GM23338 (cell line): ENCODE results near the gene TBK1. TPM values are rescaled to one million over a fixed set of nuclear protein-coding genes. Genes with fewer than 3 reads are reported as not detected.

Experiments
- ATAC-seq: fragments of 200-7000 bp; cut with Tn5 transposase; 3 replicates; pipeline ENCODE4 v1.9.1; 2020
- DNase-seq: peaks from one replicate; pipeline ENCODE4 v3.0.0-alpha.2; 2015; ENCODE audit warnings: low spot score
- H2AFZ ChIP-seq: fragments of 200-600 bp; sonication (generic); 2 replicates; pipeline ENCODE4 v1.8.0; 2016; ENCODE audit warnings: antibody characterized with exemption, mild to moderate bottlenecking, moderate library complexity
- H3F3A ChIP-seq: fragments of 200-600 bp; sonication (generic); replicated peaks from 2 replicates; pipeline ENCODE4 v1.8.0; 2017; ENCODE audit warnings: antibody characterized with exemption, mixed run types, low read depth
- H3K27ac ChIP-seq: fragments of 200-600 bp; sonication (generic); 2 replicates; pipeline ENCODE4 v1.6.1; 2016; ENCODE audit warnings: low read depth
- H3K27me3 ChIP-seq: fragments of 200-600 bp; sonication (generic); 2 replicates; pipeline ENCODE4 v1.8.0; 2016; ENCODE audit warnings: mild to moderate bottlenecking, mixed run types, moderate library complexity; ENCODE audit not compliant: insufficient read depth
- H3K36me3 ChIP-seq: fragments of 200-600 bp; sonication (generic); 2 replicates; pipeline ENCODE4 v1.8.0; 2016; ENCODE audit warnings: mild to moderate bottlenecking; ENCODE audit not compliant: insufficient read depth
- H3K4me1 ChIP-seq: fragments of 200-600 bp; sonication (generic); 2 replicates; pipeline ENCODE4 v1.8.0; 2016; ENCODE audit warnings: mild to moderate bottlenecking, moderate library complexity; ENCODE audit not compliant: insufficient read depth
- H3K4me2 ChIP-seq: fragments of 200-600 bp; sonication (generic); 2 replicates; pipeline ENCODE4 v1.7.1; 2017; ENCODE audit warnings: mixed run types
- H3K4me3 ChIP-seq: fragments of 200-600 bp; sonication (generic); 2 replicates; pipeline ENCODE4 v1.6.1; 2016; ENCODE audit warnings: mixed run types
- H3K79me2 ChIP-seq: fragments of 200-600 bp; sonication (generic); replicated peaks from 2 replicates; pipeline ENCODE4 v1.8.0; 2017; ENCODE audit warnings: mild to moderate bottlenecking; ENCODE audit not compliant: insufficient read depth
- H3K9me2 ChIP-seq: fragments of 200-600 bp; sonication (generic); 2 replicates; pipeline ENCODE4 v1.8.0; 2017; ENCODE audit not compliant: insufficient read depth
- H4K20me1 ChIP-seq: fragments of 200-600 bp; sonication (generic); replicated peaks from 2 replicates; pipeline ENCODE4 v1.8.0; 2017; ENCODE audit warnings: mild to moderate bottlenecking; ENCODE audit not compliant: insufficient read depth
- H3K27ac Mint-ChIP-seq: 2 replicates; pipeline ENCODE4 v1.8.0; 2020; ENCODE audit warnings: inconsistent platforms, mild to moderate bottlenecking, moderate library complexity, mixed read lengths
- H3K27me3 Mint-ChIP-seq: 3 replicates; pipeline ENCODE4 v1.8.0; 2022; ENCODE audit warnings: low read depth, mild to moderate bottlenecking, moderate library complexity, mixed read lengths, inconsistent platforms; ENCODE audit not compliant: insufficient read depth, poor library complexity
- H3K36me3 Mint-ChIP-seq: 3 replicates; pipeline ENCODE4 v1.8.0; 2021; ENCODE audit warnings: low read depth, mild to moderate bottlenecking, inconsistent platforms, moderate library complexity, mixed read lengths
- H3K4me1 Mint-ChIP-seq: 3 replicates; pipeline ENCODE4 v1.8.0; 2020; ENCODE audit warnings: mild to moderate bottlenecking, inconsistent platforms, mixed read lengths
- H3K4me3 Mint-ChIP-seq: 3 replicates; pipeline ENCODE4 v1.8.0; 2021; ENCODE audit warnings: moderate library complexity, mild to moderate bottlenecking, inconsistent platforms, mixed read lengths
- H3K9me3 Mint-ChIP-seq: 3 replicates; pipeline ENCODE4 v1.8.0; 2020; ENCODE audit warnings: moderate library complexity, mild to moderate bottlenecking, inconsistent platforms, mixed read lengths
- CREB1 ChIP-seq: fragments of 250-450 bp; sonication (Bioruptor Pico); IDR thresholded peaks from 2 replicates; pipeline ENCODE4 v1.5.0; 2020; ENCODE audit warnings: low read depth, mild to moderate bottlenecking, moderate library complexity
- EZH2 ChIP-seq: fragments of 200-600 bp; sonication (generic); IDR thresholded peaks from one replicate; pipeline ENCODE4 v1.8.0; 2017; ENCODE audit warnings: antibody characterized with exemption, mild to moderate bottlenecking, low read depth; ENCODE audit not compliant: unreplicated experiment
- EZH2phosphoT487 ChIP-seq: fragments of 200-600 bp; sonication (generic); IDR thresholded peaks from one replicate; pipeline ENCODE4 v1.8.1; 2018; ENCODE audit warnings: antibody characterized with exemption; ENCODE audit not compliant: unreplicated experiment
- NANOG ChIP-seq: IDR thresholded peaks from 2 replicates; pipeline ENCODE4 v1.6.1; 2016; ENCODE audit warnings: antibody characterized with exemption, borderline replicate concordance
- POLR2AphosphoS5 ChIP-seq: IDR thresholded peaks from 2 replicates; pipeline ENCODE4 v1.6.1; 2016; ENCODE audit warnings: antibody characterized with exemption, low read depth
- STAT1 ChIP-seq: IDR thresholded peaks from one replicate; pipeline ENCODE4 v1.6.1; 2016; ENCODE audit warnings: antibody characterized with exemption; ENCODE audit not compliant: unreplicated experiment
- ZNF114 ChIP-seq: fragments of 250-450 bp; sonication (Bioruptor Pico); IDR thresholded peaks from 2 replicates; pipeline ENCODE4 v1.5.0; 2020; ENCODE audit warnings: mild to moderate bottlenecking, moderate library complexity
- ZNF331 ChIP-seq: fragments of 250-450 bp; sonication (Bioruptor Pico); IDR thresholded peaks from 2 replicates; pipeline ENCODE4 v1.5.0; 2020; ENCODE audit warnings: low read depth, mild to moderate bottlenecking, moderate library complexity
- polyA plus RNA-seq: library from polyadenylated mRNA; unstranded; fragments of >200 nt; fragmentation: Nextera tagmentation; extraction: Ambion mirVana; gene quantifications from 2 replicates; pipeline ENCODE4 v1.2.1, GENCODE V29; 2016
- total RNA-seq: library from RNA; depleted of rRNA; stranded (reverse); fragments of >200 nt; shearing (Covaris generic); gene quantifications from 2 replicates; pipeline ENCODE4 v1.2.3, GENCODE V29; 2014
- TF ChIP-seq, protein P1 (sequence below): fragments of 250-450 bp; sonication (Bioruptor Pico); IDR thresholded peaks from 2 replicates; pipeline ENCODE4 v1.5.0; 2020; ENCODE audit warnings: mild to moderate bottlenecking, moderate library complexity
- TF ChIP-seq, protein P2 (sequence below): IDR thresholded peaks from one replicate; pipeline ENCODE4 v1.6.1; 2018; ENCODE audit warnings: antibody characterized with exemption; ENCODE audit not compliant: unreplicated experiment
- TF ChIP-seq, protein P3 (sequence below): IDR thresholded peaks from 2 replicates; pipeline ENCODE4 v1.6.1; 2016; ENCODE audit warnings: antibody characterized with exemption

Gene TBK1
- total and polyA plus RNA-seq, 2 experiments from 2014 or later = 21.7 to 29.9 TPM

DNA sequence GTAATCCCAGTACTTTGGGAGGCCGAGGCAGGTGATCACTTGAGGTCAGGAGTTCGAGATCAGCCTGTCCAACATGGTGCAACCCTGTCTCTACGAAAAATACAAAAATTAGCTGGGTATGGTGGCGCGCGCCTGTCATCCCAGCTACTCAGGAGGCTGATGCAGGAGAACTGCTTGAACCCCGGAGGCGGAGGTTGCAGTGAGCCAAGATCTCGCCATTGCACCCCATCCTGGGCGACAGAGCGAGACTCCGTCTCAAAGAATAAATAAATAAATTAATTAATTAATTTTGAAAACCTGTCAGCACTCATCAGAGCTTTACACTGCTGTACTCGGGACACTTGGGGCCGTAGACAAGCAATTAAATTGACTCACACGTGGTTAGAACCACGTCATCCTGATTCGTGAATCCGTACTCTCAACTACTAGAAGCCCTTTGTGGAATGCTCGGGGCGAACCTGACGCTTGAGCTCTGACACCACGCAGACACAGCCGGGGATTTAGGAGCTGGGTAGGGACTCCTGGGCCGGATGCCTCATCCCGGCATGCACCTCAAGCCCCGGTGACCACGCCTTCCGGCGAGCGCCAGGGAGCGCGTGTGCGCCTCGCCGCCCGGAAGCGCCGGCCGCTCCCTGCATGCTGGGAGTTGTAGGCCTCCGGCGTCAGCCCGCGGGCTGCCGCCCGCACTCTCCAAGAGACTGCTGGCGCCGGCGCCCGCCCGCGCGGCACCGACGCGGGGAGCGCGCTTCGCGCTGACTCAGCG is 48.0 kb upstream of the TBK1 start, which contains the start of gene XPOT:
XPOT (plus strand) TSS at position 686 of the 763 bp plus-strand sequence. CDS start 5,644 bp downstream, outside the sequence.
- 0 out of 2 replicates have a peak, but pooled peaks cover 4% of the 10 kb centered on the region for H3K9me2 ChIP-seq
- peak within 1 kb of the TSS; percentile 97 for H3K4me3 Mint-ChIP-seq
- no peaks in the 10 kb centered on the region for H3K27me3 ChIP-seq
- peaks cover 30% of the 10 kb centered on the region for H3K4me1 Mint-ChIP-seq
- H3K4me2 ChIP-seq = peak within 1 kb of the TSS; percentile 92
- H3K4me3 ChIP-seq = peak within 1 kb of the TSS; percentile 90
- H3K27ac Mint-ChIP-seq = peak within 1 kb of the TSS; percentile 100
- H3K9me3 Mint-ChIP-seq = no peaks in the 10 kb centered on the region; the same call in 2 of the 3 replicates
- H3K36me3 ChIP-seq = no peaks in the 10 kb centered on the region
- H3K4me1 ChIP-seq = peaks cover 20% of the 10 kb centered on the region; the same call in 1 of the 2 replicates
- peaks cover 42% of the 10 kb centered on the region for H3K79me2 ChIP-seq
- peaks cover 25% of the 10 kb centered on the region for H4K20me1 ChIP-seq
- H3K27ac ChIP-seq = peak within 1 kb of the TSS; percentile 99
- peak; percentile 97 for DNase-seq
- ATAC-seq = peak; percentile 90
- peaks cover 30% of the 10 kb centered on the region for H3K36me3 Mint-ChIP-seq
- no peaks in the 10 kb centered on the region; the same call in 1 of the 2 replicates for H3F3A ChIP-seq
- H3K27me3 Mint-ChIP-seq = peaks cover 25% of the 10 kb centered on the region
- TF ChIP-seq EZH2phosphoT487 (no peak), NANOG (no peak), CREB1 (CRISPR knock-in tag) (peak; percentile 84), POLR2AphosphoS5 (peak; percentile 89), EZH2 (no peak), ZNF331 (CRISPR knock-in tag) (no peak), STAT1 (no peak), ZNF114 (CRISPR knock-in tag) (no peak)
- TF ChIP-seq, protein P1, sequence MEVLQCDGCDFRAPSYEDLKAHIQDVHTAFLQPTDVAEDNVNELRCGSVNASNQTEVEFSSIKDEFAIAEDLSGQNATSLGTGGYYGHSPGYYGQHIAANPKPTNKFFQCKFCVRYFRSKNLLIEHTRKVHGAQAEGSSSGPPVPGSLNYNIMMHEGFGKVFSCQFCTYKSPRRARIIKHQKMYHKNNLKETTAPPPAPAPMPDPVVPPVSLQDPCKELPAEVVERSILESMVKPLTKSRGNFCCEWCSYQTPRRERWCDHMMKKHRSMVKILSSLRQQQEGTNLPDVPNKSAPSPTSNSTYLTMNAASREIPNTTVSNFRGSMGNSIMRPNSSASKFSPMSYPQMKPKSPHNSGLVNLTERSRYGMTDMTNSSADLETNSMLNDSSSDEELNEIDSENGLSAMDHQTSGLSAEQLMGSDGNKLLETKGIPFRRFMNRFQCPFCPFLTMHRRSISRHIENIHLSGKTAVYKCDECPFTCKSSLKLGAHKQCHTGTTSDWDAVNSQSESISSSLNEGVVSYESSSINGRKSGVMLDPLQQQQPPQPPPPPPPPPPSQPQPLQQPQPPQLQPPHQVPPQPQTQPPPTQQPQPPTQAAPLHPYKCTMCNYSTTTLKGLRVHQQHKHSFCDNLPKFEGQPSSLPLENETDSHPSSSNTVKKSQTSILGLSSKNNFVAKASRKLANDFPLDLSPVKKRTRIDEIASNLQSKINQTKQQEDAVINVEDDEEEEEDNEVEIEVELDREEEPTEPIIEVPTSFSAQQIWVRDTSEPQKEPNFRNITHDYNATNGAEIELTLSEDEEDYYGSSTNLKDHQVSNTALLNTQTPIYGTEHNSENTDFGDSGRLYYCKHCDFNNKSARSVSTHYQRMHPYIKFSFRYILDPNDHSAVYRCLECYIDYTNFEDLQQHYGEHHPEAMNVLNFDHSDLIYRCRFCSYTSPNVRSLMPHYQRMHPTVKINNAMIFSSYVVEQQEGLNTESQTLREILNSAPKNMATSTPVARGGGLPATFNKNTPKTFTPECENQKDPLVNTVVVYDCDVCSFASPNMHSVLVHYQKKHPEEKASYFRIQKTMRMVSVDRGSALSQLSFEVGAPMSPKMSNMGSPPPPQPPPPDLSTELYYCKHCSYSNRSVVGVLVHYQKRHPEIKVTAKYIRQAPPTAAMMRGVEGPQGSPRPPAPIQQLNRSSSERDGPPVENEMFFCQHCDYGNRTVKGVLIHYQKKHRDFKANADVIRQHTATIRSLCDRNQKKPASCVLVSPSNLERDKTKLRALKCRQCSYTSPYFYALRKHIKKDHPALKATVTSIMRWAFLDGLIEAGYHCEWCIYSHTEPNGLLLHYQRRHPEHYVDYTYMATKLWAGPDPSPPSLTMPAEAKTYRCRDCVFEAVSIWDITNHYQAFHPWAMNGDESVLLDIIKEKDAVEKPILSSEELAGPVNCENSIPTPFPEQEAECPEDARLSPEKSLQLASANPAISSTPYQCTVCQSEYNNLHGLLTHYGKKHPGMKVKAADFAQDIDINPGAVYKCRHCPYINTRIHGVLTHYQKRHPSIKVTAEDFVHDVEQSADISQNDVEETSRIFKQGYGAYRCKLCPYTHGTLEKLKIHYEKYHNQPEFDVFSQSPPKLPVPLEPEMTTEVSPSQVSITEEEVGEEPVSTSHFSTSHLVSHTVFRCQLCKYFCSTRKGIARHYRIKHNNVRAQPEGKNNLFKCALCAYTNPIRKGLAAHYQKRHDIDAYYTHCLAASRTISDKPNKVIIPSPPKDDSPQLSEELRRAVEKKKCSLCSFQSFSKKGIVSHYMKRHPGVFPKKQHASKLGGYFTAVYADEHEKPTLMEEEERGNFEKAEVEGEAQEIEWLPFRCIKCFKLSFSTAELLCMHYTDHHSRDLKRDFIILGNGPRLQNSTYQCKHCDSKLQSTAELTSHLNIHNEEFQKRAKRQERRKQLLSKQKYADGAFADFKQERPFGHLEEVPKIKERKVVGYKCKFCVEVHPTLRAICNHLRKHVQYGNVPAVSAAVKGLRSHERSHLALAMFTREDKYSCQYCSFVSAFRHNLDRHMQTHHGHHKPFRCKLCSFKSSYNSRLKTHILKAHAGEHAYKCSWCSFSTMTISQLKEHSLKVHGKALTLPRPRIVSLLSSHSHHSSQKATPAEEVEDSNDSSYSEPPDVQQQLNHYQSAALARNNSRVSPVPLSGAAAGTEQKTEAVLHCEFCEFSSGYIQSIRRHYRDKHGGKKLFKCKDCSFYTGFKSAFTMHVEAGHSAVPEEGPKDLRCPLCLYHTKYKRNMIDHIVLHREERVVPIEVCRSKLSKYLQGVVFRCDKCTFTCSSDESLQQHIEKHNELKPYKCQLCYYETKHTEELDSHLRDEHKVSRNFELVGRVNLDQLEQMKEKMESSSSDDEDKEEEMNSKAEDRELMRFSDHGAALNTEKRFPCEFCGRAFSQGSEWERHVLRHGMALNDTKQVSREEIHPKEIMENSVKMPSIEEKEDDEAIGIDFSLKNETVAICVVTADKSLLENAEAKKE (CRISPR knock-in tag) = no peak
- TF ChIP-seq, protein P2, sequence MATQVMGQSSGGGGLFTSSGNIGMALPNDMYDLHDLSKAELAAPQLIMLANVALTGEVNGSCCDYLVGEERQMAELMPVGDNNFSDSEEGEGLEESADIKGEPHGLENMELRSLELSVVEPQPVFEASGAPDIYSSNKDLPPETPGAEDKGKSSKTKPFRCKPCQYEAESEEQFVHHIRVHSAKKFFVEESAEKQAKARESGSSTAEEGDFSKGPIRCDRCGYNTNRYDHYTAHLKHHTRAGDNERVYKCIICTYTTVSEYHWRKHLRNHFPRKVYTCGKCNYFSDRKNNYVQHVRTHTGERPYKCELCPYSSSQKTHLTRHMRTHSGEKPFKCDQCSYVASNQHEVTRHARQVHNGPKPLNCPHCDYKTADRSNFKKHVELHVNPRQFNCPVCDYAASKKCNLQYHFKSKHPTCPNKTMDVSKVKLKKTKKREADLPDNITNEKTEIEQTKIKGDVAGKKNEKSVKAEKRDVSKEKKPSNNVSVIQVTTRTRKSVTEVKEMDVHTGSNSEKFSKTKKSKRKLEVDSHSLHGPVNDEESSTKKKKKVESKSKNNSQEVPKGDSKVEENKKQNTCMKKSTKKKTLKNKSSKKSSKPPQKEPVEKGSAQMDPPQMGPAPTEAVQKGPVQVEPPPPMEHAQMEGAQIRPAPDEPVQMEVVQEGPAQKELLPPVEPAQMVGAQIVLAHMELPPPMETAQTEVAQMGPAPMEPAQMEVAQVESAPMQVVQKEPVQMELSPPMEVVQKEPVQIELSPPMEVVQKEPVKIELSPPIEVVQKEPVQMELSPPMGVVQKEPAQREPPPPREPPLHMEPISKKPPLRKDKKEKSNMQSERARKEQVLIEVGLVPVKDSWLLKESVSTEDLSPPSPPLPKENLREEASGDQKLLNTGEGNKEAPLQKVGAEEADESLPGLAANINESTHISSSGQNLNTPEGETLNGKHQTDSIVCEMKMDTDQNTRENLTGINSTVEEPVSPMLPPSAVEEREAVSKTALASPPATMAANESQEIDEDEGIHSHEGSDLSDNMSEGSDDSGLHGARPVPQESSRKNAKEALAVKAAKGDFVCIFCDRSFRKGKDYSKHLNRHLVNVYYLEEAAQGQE = no peak
- TF ChIP-seq, protein P3, sequence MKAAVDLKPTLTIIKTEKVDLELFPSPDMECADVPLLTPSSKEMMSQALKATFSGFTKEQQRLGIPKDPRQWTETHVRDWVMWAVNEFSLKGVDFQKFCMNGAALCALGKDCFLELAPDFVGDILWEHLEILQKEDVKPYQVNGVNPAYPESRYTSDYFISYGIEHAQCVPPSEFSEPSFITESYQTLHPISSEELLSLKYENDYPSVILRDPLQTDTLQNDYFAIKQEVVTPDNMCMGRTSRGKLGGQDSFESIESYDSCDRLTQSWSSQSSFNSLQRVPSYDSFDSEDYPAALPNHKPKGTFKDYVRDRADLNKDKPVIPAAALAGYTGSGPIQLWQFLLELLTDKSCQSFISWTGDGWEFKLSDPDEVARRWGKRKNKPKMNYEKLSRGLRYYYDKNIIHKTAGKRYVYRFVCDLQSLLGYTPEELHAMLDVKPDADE = peak; percentile 93
- H2AFZ ChIP-seq = no peak within 1 kb of the TSS
